Kidney (tissue), 14 donors: ENCODE measurements around the gene SLC6A1. TPM values are rescaled to one million over a fixed set of nuclear protein-coding genes. Genes with fewer than 3 reads are reported as not detected.

Source experiments
- DNase-seq, 5 donors: peaks; one replicate each; pipeline ENCODE4 v3.0.0-alpha.2; 2013 to 2020
- FAIRE-seq: peaks from 2 replicates; lab custom pipeline; 2012; peaks lifted over from hg19 to GRCh38; lab: Jason Lieb, UNC
- H3K27ac ChIP-seq, 2 donors: one replicate each; pipeline ENCODE4 v1.7.0; 2013; ENCODE audit warnings: low read depth in 2 of 2, low read length in 2 of 2, inconsistent platforms in 1 of 2
- H3K27me3 ChIP-seq: one replicate; pipeline ENCODE4 v1.7.1; 2013; ENCODE audit warnings: low read length, inconsistent platforms; ENCODE audit not compliant: control insufficient read depth, insufficient read depth
- H3K36me3 ChIP-seq, 3 donors: one replicate each; pipeline versions ENCODE4 v1.7.0 to v1.7.1; 2013; ENCODE audit warnings: low read length in 3 of 3, control low read depth in 1 of 3, inconsistent platforms in 1 of 3; ENCODE audit not compliant: insufficient read depth in 3 of 3, control insufficient read depth in 2 of 3
- H3K4me1 ChIP-seq, 3 donors: one replicate each; pipeline versions ENCODE4 v1.7.0 to v1.7.1; 2013; ENCODE audit warnings: low read length in 3 of 3, inconsistent platforms in 1 of 3, low read depth in 1 of 3; ENCODE audit not compliant: control insufficient read depth in 2 of 3, insufficient read depth in 2 of 3
- H3K4me3 ChIP-seq, 3 donors: one replicate each; pipeline versions ENCODE4 v1.7.0 to v1.8.1; 2013; ENCODE audit warnings: low read length in 3 of 3, control low read depth in 1 of 3, inconsistent platforms in 1 of 3
- H3K9ac ChIP-seq, 3 donors: one replicate each; pipeline versions ENCODE4 v1.7.0 to v1.7.1; 2013; ENCODE audit warnings: low read length in 3 of 3, control low read depth in 1 of 3, inconsistent platforms in 1 of 3
- H3K9me3 ChIP-seq, 3 donors: one replicate each; pipeline versions ENCODE4 v1.7.0 to v1.7.1; 2013; ENCODE audit warnings: low read length in 3 of 3, control low read depth in 1 of 3, inconsistent platforms in 1 of 3; ENCODE audit not compliant: control insufficient read depth in 2 of 3, insufficient read depth in 1 of 3
- intact Hi-C: fragments of 100-400 bp; cut with DNase I; formaldehyde crosslinking; loops from one replicate; pipeline ENCODE4 v1.11.1; 2022
- polyA plus RNA-seq: library from polyadenylated mRNA; stranded (reverse); fragments of 350-450 nt; fragmentation: Illumina TruSeq; extraction: RNeasy Lipid Tissue Mini Kit (QIAGEN cat#74804); gene quantifications from one replicate; pipeline ENCODE4 v1.2.3, GENCODE V29; 2014; ENCODE audit warnings: low read depth, low replicate concordance; ENCODE audit not compliant: insufficient read depth
- total RNA-seq: library from RNA; stranded (reverse); fragmentation: NEBNext Ultra II Directional; extraction: Animal tissue kit (Norgen Biotek cat#: 25700); gene quantifications from one replicate; pipeline ENCODE4 v1.2.1, GENCODE V29; 2021
- TF ChIP-seq, protein P1 (sequence below): IDR thresholded peaks from 3 replicates; pipeline ENCODE4 v1.5.1; 2012; ENCODE audit warnings: mild to moderate bottlenecking, moderate library complexity, borderline replicate concordance; ENCODE audit not compliant: insufficient read depth; ENCODE audit errors: extremely low read depth
- donor health status: control.
- donor health status: control.
- donor health status: control.
- donor health status: control.
- donor health status: control.
- donor health status: DM: yes; HTN: yes; CAD: no.
- donor health status: Normal renal cell carcinoma (clear cell type).

Gene SLC6A1
- total and polyA plus RNA-seq, 2 donors from 2014 or later: 2.1 TPM; not detected in 1

DNA sequence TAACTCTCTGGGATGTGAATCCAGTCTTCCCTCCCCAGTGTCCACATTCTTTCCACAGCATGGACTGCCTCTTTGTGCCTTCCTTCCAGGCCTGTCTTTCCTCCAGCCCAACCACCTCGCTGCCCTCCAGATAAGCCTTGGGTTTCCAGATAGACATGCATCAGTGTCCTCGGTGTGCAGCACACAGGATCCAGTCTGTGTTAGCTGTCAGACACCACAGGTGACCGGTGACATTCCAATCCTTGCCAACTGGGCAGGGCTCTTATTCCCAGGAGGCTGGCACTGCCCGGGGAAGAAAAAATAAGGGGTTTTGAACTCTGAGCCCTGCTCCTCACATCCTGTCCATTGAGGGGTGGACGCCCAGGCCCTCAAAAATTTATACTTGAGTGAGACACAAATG lies 6.0 kb upstream of the SLC6A1 start:
- intact Hi-C loops: no loop called here
- Histone ChIP-seq H3K4me1 (peaks cover 0 to 3% (median 0%) of the 10 kb centered on the region in 3 donors), H3K27me3 (peaks cover 3% of the 10 kb centered on the region), H3K27ac (no peak overlapping the region), H3K9ac (no peak overlapping the region), H3K4me3 (no peak overlapping the region), H3K36me3 (no peaks in the 10 kb centered on the region), H3K9me3 (no peaks in the 10 kb centered on the region)
- FAIRE-seq: no peak
- TF ChIP-seq, protein P1, sequence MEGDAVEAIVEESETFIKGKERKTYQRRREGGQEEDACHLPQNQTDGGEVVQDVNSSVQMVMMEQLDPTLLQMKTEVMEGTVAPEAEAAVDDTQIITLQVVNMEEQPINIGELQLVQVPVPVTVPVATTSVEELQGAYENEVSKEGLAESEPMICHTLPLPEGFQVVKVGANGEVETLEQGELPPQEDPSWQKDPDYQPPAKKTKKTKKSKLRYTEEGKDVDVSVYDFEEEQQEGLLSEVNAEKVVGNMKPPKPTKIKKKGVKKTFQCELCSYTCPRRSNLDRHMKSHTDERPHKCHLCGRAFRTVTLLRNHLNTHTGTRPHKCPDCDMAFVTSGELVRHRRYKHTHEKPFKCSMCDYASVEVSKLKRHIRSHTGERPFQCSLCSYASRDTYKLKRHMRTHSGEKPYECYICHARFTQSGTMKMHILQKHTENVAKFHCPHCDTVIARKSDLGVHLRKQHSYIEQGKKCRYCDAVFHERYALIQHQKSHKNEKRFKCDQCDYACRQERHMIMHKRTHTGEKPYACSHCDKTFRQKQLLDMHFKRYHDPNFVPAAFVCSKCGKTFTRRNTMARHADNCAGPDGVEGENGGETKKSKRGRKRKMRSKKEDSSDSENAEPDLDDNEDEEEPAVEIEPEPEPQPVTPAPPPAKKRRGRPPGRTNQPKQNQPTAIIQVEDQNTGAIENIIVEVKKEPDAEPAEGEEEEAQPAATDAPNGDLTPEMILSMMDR: no peak
- no peak for DNase-seq

DNA sequence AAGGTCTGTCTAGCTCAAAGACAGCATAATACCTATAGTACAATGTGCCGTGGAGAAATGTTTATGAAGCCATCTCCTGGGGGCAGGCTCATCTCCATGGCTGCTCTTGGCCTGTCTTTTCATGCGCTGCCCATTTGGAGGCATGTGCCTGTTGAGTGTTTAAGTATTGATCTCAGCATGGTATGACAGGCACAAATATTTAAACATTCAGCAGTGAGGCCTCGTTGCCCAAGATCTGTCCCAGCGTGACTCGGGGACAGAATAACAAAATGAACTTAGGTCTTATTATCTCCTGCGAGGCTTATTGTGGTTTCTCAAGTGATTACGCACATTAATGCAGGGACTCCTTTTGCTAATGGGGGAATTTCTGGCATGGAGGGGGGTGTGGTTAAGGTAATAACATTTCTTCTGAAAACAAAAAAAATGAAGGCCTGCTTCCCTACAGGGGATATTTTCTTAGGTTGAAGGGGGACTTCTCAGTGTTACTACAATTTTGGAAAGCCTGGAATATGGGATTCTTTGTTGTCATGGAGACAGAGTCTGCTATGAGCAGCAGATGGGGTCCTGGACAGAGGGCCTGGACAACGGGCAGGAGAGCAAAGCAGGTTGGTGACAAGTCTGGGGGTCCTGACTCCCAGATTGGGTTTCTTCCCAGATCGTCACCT lies 4.4 kb upstream of the SLC6A1 start:
- Histone ChIP-seq H3K4me3 (no peak overlapping the region), H3K27ac (no peak overlapping the region), H3K9me3 (no peaks in the 10 kb centered on the region), H3K4me1 (peaks cover 0 to 3% (median 0%) of the 10 kb centered on the region in 3 donors), H3K36me3 (no peaks in the 10 kb centered on the region), H3K9ac (no peak overlapping the region), H3K27me3 (peaks cover 5% of the 10 kb centered on the region)
- DNase-seq (no peak), FAIRE-seq (no peak)
- intact Hi-C loops: no loop called here
- TF ChIP-seq, protein P1: no peak

DNA sequence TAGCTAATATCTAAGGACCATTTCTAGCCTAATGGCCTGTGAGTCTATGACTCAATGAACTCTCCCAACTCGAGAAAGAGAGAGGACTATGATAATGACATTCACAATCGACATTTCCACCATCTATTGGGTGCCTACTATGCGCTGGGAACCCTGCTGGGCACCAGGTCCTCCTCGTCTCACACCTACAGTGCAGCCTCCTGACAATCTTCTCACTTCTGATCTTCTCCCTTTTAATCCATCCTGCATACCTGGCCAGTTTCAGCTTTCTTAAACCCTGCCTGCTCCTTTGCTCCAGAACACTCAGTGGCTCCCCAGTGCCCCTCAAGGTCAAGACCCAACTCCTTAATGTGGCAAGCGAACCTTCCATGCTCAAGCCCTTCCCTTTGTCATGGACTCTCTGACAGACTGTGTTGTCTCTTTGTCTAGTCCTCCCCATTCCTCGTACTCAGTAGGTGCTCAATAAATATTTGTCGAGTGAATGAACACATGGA lies 3.5 kb upstream of the SLC6A1 start:
- H3K36me3 ChIP-seq: no peaks in the 10 kb centered on the region
- TF ChIP-seq, protein P1: no peak
- no peak for FAIRE-seq
- peaks cover 0 to 3% (median 0%) of the 10 kb centered on the region in 3 donors for H3K4me1 ChIP-seq
- intact Hi-C loops: no loop called here
- no peak overlapping the region for H3K4me3 ChIP-seq
- peaks cover 12% of the 10 kb centered on the region for H3K27me3 ChIP-seq
- H3K27ac ChIP-seq: no peak overlapping the region
- no peak overlapping the region for H3K9ac ChIP-seq
- no peaks in the 10 kb centered on the region for H3K9me3 ChIP-seq
- no peak for DNase-seq
